A673 (cell line): ENCODE data around the gene PAOX. TPM values are rescaled to one million over a fixed set of nuclear protein-coding genes. Genes with fewer than 3 reads are reported as not detected.
"Not testable (repeated sequence)": the region's sequence is repeated elsewhere in the genome, so short reads cannot be mapped to it uniquely, and the experiment has no call there.

Source experiments
- BruUV-seq: library from RNA; stranded (reverse); fragments of 400-500 nt; replicated peaks from 2 replicates; lab custom pipeline; 2021; lab: Mats Ljungman, UMichigan
- CTCF ChIA-PET: fragments of 300-600 bp; sonication (Branson Sonifier 250); formaldehyde crosslinking; loops from one replicate; lab custom pipeline; 2022; ENCODE audit warnings: antibody characterized with exemption; lab: Charles Lee
- POLR2A ChIA-PET: fragments of 300-600 bp; sonication (Branson Sonifier 250); formaldehyde crosslinking; loops from one replicate; lab custom pipeline; 2022; ENCODE audit warnings: antibody characterized with exemption; ENCODE audit not compliant: low non-redundant PET; lab: Charles Lee
- DNase-seq: peaks from one replicate; pipeline ENCODE4 v3.0.0-alpha.2; 2015; ENCODE audit warnings: low spot score
- H3K27ac ChIP-seq: fragments of 200-600 bp; sonication (generic); 2 replicates; pipeline ENCODE4 v1.5.1; 2016; ENCODE audit warnings: mixed run types, low read depth, mild to moderate bottlenecking, mixed read lengths, antibody characterized with exemption, low read length; ENCODE audit not compliant: poor library complexity, severe bottlenecking
- H3K27me3 ChIP-seq: fragments of 200-600 bp; sonication (generic); replicated peaks from 2 replicates; pipeline ENCODE4 v1.6.1; 2017; ENCODE audit warnings: mixed run types, low read depth, mild to moderate bottlenecking, mixed read lengths, antibody characterized with exemption, low read length; ENCODE audit not compliant: insufficient read depth, poor library complexity
- H3K36me3 ChIP-seq: fragments of 200-600 bp; sonication (generic); 2 replicates; pipeline ENCODE4 v1.6.1; 2016; ENCODE audit warnings: mixed run types, mild to moderate bottlenecking, mixed read lengths, antibody characterized with exemption, low read length; ENCODE audit not compliant: insufficient read depth, poor library complexity, severe bottlenecking
- H3K4me1 ChIP-seq: fragments of 200-600 bp; sonication (generic); 2 replicates; pipeline ENCODE4 v1.6.1; 2017; ENCODE audit warnings: mixed run types, mild to moderate bottlenecking, mixed read lengths, antibody characterized with exemption, low read length; ENCODE audit not compliant: insufficient read depth, poor library complexity, severe bottlenecking
- H3K4me3 ChIP-seq: fragments of 200-600 bp; sonication (generic); 2 replicates; pipeline ENCODE4 v1.5.1; 2016; ENCODE audit warnings: low read depth, mixed run types, mild to moderate bottlenecking, mixed read lengths, low read length; ENCODE audit not compliant: poor library complexity, severe bottlenecking
- H3K9me3 ChIP-seq: fragments of 200-600 bp; sonication (generic); 2 replicates; pipeline ENCODE4 v1.6.1; 2016; ENCODE audit warnings: mixed run types, low read depth, mild to moderate bottlenecking, mixed read lengths, antibody characterized with exemption, low read length; ENCODE audit not compliant: poor library complexity, severe bottlenecking
- EZH2 ChIP-seq: fragments of 200-600 bp; sonication (generic); IDR thresholded peaks from 2 replicates; pipeline ENCODE4 v1.6.1; 2017; ENCODE audit warnings: borderline replicate concordance, low read depth, mild to moderate bottlenecking, mixed read lengths, antibody characterized with exemption, low read length; ENCODE audit not compliant: poor library complexity, severe bottlenecking
- intact Hi-C: fragments of 100-400 bp; cut with micrococcal nuclease; formaldehyde crosslinking; loops from one replicate; pipeline ENCODE4 v1.10.0; 2022; ENCODE audit not compliant: unreplicated experiment
- total RNA-seq: library from RNA; stranded (reverse); gene quantifications from 2 replicates; pipeline ENCODE4 v1.2.3, GENCODE V29; 2021
- TF ChIP-seq, protein P1 (sequence below): fragments of 300-800, 200-600 bp; sonication (generic); conservative IDR thresholded peaks from 2 replicates; pipeline ENCODE4 v1.5.1; 2017; ENCODE audit warnings: low read depth, mild to moderate bottlenecking, antibody characterized with exemption, low read length, moderate library complexity, mixed read lengths

The PAOX gene
- total RNA-seq, 1 experiment from 2014 or later: 0.92 TPM

DNA sequence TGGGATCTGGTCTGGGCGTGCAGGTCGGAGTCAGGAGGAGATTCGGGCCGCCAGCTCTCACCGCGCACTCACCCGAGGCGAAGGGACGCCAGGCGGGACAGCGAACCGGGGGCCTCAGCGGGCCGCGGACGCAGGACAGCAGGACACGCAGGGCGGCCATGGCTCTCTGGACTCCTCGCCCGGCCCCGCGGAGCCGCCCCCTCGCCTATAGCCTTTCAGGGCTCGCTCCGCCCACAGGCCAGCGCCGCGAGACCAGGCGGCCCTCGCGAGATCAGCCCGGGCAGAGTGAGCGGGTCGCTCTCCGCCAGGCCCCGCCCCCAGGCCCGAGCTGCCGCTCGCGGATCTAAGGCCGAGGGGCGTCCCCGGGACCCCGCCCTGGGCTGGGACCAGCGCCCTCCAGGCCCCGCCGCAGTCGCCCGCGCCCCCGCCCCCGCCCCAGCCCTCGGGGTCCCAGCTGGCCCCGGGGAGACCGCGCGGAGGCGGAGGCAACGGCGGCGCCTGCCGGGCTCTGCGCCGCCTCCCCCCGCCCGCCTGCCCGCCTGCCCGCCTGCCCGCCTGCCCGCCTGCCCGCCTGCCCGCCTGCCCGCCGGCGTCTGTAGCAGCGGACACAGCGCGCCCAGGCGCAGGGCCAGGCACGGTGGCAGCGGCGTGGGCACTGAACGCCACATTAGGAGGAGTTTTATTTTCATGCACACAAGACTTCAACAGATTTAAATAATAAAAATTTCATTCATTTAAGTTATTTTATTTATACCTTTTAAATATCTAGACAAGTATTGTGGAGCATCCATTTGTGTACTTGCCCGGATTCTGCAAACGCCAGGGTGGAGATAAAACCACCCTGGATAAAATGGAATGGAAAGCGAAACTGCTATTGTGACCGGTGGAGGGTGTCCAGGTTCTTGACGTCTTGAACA lies 5.6 kb upstream of the PAOX start, which contains the start of gene ECHS1:
Gene ECHS1 (minus strand): TSS at position 181 of the 917 bp plus-strand sequence. CDS start 21 bp downstream, at position 160.
- TF ChIP-seq, protein P1, sequence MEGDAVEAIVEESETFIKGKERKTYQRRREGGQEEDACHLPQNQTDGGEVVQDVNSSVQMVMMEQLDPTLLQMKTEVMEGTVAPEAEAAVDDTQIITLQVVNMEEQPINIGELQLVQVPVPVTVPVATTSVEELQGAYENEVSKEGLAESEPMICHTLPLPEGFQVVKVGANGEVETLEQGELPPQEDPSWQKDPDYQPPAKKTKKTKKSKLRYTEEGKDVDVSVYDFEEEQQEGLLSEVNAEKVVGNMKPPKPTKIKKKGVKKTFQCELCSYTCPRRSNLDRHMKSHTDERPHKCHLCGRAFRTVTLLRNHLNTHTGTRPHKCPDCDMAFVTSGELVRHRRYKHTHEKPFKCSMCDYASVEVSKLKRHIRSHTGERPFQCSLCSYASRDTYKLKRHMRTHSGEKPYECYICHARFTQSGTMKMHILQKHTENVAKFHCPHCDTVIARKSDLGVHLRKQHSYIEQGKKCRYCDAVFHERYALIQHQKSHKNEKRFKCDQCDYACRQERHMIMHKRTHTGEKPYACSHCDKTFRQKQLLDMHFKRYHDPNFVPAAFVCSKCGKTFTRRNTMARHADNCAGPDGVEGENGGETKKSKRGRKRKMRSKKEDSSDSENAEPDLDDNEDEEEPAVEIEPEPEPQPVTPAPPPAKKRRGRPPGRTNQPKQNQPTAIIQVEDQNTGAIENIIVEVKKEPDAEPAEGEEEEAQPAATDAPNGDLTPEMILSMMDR: no peak
- Histone ChIP-seq H3K9me3 (no peaks in the 10 kb centered on the region), H3K27me3 (no peaks in the 10 kb centered on the region), H3K36me3 (peaks cover 16% of the 10 kb centered on the region), H3K4me1 (peaks cover 5% of the 10 kb centered on the region), H3K27ac (peak within 1 kb of the TSS; percentile 75), H3K4me3 (peak within 1 kb of the TSS; percentile 77)
- intact Hi-C loops: no loop called here
- CTCF ChIA-PET: no interaction called here
- no TSS peak for BruUV-seq
- POLR2A ChIA-PET: no interaction called here
- peak; percentile 96 for DNase-seq

DNA sequence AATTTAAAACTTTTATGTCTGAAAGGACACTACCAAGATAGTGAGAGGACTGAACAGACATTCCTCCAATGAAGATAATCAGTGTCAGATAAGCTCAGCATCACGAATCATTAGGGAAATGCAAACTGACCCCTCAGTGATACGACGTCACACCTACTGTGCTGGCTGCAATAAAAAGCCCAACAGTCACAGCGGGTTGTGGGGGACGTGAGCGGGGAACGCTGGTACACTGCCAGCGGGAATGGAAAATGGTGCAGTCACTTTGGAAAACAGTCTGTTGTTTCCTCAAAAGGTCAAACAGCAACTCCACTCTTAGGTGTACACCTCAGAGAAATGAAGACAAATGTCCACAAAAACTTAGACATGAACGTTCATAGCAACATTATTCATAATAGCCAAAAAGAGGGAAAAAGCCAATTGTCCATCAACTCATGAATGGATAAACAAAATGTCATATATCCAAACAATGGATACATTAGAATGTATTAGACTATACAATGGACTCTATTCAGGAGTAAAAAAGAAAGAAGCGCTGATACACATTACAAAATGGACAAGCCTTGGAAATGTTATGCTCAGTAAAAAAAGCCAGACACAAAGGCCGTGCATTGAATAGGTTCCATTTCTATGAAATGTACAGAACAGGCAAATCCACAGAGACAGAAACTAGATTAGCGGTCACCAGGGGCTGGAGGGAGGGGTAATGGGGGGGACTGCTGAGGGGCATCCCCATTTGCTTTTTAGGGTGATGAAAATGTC lies 3.5 kb upstream of the PAOX start:
- Histone ChIP-seq H3K27me3 (no peaks in the 10 kb centered on the region), H3K4me1 (peaks cover 5% of the 10 kb centered on the region), H3K36me3 (no peaks in the 10 kb centered on the region), H3K9me3 (no peaks in the 10 kb centered on the region), H3K4me3 (no peak overlapping the region), H3K27ac (no peak overlapping the region)
- DNase-seq: no peak
- intact Hi-C loops: no loop called here
- ChIA-PET CTCF (no interaction called here), POLR2A (no interaction called here)
- TF ChIP-seq, protein P1: no peak
- no peak for TF ChIP-seq EZH2
- no TSS peak for BruUV-seq

DNA sequence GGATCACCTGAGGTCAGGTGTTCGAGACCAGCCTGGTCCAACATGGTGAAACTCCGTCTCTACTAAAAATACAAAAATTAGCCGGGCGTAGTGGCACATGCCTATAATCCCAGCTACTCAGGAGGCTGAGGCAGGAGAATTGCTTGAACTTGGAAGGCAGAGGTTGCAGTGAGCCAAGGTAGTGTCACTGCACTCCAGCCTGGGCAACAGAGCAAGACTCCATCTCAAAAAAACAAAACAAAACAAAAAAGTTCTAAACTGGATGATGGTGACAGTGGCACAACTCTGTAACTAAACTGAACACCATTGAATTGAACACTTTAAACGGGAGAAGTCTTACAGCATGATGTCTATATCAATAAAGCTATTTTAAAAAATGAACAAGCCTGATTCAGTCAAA lies 2.9 kb upstream of the PAOX start:
- intact Hi-C loops, POLR2A ChIA-PET, BruUV-seq, H3K27ac ChIP-seq, H3K27me3 ChIP-seq, DNase-seq, H3K4me3 ChIP-seq, H3K4me1 ChIP-seq, H3K9me3 ChIP-seq, CTCF ChIA-PET, H3K36me3 ChIP-seq: not testable (repeated sequence)
